DMS153 (cell line): Measurements from ENCODE around the gene MYH9.

ENCODE experiments used
- DNase-seq: peaks from one replicate; lab custom pipeline; 2025; lab: John Stamatoyannopoulos, UW

Gene MYH9

GRCh38 chr22:36386351-36386899 lies 1.3 kb downstream of the MYH9 start:
- peak; percentile 55 for DNase-seq

GRCh38 chr22:36385491-36386350 lies 2.0 kb downstream of the MYH9 start:
- peak; percentile 55 for DNase-seq

GRCh38 chr22:36384766-36385481 lies 2.8 kb downstream of the MYH9 start:
- no peak for DNase-seq

- no peak for DNase-seq
Measured at GRCh38 chr22:36383110-36383581, 4.6 kb downstream of the MYH9 start.

GRCh38 chr22:36381513-36382128 lies 6.1 kb downstream of the MYH9 start:
- DNase-seq: no peak

- no peak for DNase-seq
Measured at GRCh38 chr22:36379593-36380361, 8.0 kb downstream of the MYH9 start.

- DNase-seq: no peak
Measured at GRCh38 chr22:36378869-36379217, 8.9 kb downstream of the MYH9 start.

GRCh38 chr22:36378080-36378868 lies 9.5 kb downstream of the MYH9 start:
- no peak for DNase-seq

GRCh38 chr22:36377022-36377631 lies 10.6 kb downstream of the MYH9 start:
- no peak for DNase-seq

- DNase-seq: no peak
Measured at GRCh38 chr22:36376265-36376664, 11.5 kb downstream of the MYH9 start.

GRCh38 chr22:36375071-36375980 lies 12.4 kb downstream of the MYH9 start:
- DNase-seq: no peak

GRCh38 chr22:36374603-36375024 lies 13.2 kb downstream of the MYH9 start:
- DNase-seq: no peak

GRCh38 chr22:36373258-36373579 lies 14.5 kb downstream of the MYH9 start:
- DNase-seq: no peak

- DNase-seq: no peak
Measured at GRCh38 chr22:36371920-36372319, 15.8 kb downstream of the MYH9 start.

- DNase-seq: peak; percentile 63
Measured at GRCh38 chr22:36369922-36370791, 17.6 kb downstream of the MYH9 start.

GRCh38 chr22:36369004-36369921 lies 18.5 kb downstream of the MYH9 start:
- DNase-seq: no peak

GRCh38 chr22:36368359-36368983 lies 19.3 kb downstream of the MYH9 start:
- no peak for DNase-seq
